HepG2 (cell line): ENCODE measurements around the gene NXN. TPM values are rescaled to one million over a fixed set of nuclear protein-coding genes. Genes with fewer than 3 reads are reported as not detected.

ENCODE experiments used
- ISX ChIP-seq: sonication (generic); formaldehyde crosslinking; conservative IDR thresholded peaks from 2 replicates; pipeline ENCODE4 v1.5.0; 2020; ENCODE audit warnings: missing genetic modification reagents
- JDP2 ChIP-seq: sonication (generic); formaldehyde crosslinking; IDR thresholded peaks from 2 replicates; pipeline ENCODE4 v1.8.1; 2022; ENCODE audit warnings: missing genetic modification reagents, borderline replicate concordance
- NCOR1 ChIP-seq: fragments of 200-600 bp; sonication (generic); IDR thresholded peaks from 2 replicates; pipeline ENCODE4 v1.7.0; 2017; ENCODE audit warnings: antibody characterized with exemption, low read length, borderline replicate concordance
- NFRKB ChIP-seq: fragments of 450-650 bp; IDR thresholded peaks from 2 replicates; pipeline ENCODE4 v1.6.1; 2017
- NR2C2 ChIP-seq: sonication (generic); formaldehyde crosslinking; IDR thresholded peaks from 2 replicates; pipeline ENCODE4 v1.4.0; 2020; ENCODE audit warnings: missing genetic modification reagents, mild to moderate bottlenecking, moderate library complexity, borderline replicate concordance
- PAF1 ChIP-seq: IDR thresholded peaks from 2 replicates; pipeline ENCODE4 v1.6.1; 2016; ENCODE audit warnings: missing genetic modification reagents, missing compliant biosample characterization
- TAF1 ChIP-seq: sonication (generic); formaldehyde crosslinking; IDR thresholded peaks from 2 replicates; pipeline ENCODE4 v1.4.0; 2020; ENCODE audit warnings: missing genetic modification reagents
- TEAD2 ChIP-seq: sonication (generic); formaldehyde crosslinking; IDR thresholded peaks from 2 replicates; pipeline ENCODE4 v1.9.0; 2021; ENCODE audit warnings: missing genetic modification reagents
- ZFP41 ChIP-seq: sonication (generic); formaldehyde crosslinking; IDR thresholded peaks from 2 replicates; pipeline ENCODE4 v1.4.0; 2020; ENCODE audit warnings: mild to moderate bottlenecking, missing genetic modification reagents, borderline replicate concordance
- ZKSCAN5 ChIP-seq: sonication (generic); formaldehyde crosslinking; IDR thresholded peaks from 2 replicates; pipeline ENCODE4 v1.5.1; 2020; ENCODE audit warnings: mild to moderate bottlenecking, missing genetic modification reagents
- ZNF124 ChIP-seq: sonication (generic); formaldehyde crosslinking; IDR thresholded peaks from 2 replicates; pipeline ENCODE4 v1.4.0; 2020; ENCODE audit warnings: missing genetic modification reagents
- ZNF446 ChIP-seq: sonication (generic); formaldehyde crosslinking; IDR thresholded peaks from 2 replicates; pipeline ENCODE4 v1.5.0; 2020; ENCODE audit warnings: mild to moderate bottlenecking, missing genetic modification reagents
- ZNF562 ChIP-seq: sonication (generic); formaldehyde crosslinking; IDR thresholded peaks from 2 replicates; pipeline ENCODE4 v1.8.0; 2022; ENCODE audit warnings: missing genetic modification reagents, borderline replicate concordance
- ZNF652 ChIP-seq: IDR thresholded peaks from 2 replicates; pipeline ENCODE4 v1.6.1; 2016; ENCODE audit warnings: low read depth, borderline replicate concordance
- ZNF792 ChIP-seq: IDR thresholded peaks from 2 replicates; pipeline ENCODE4 v1.6.1; 2016
- polyA plus RNA-seq, 8 experiments: library from polyadenylated mRNA; depleted of rRNA in 3 of 8; stranded (reverse) in 7 of 8; unstranded in 1 of 8; fragments of >200 nt; fragmentation: Illumina TruSeq in 4 of 8; extraction: Trizol in 4 of 8; gene quantifications; 2 replicates each; pipeline versions ENCODE4 v1.2.1 to v1.2.3, GENCODE V29; 2011 to 2016; ENCODE audit warnings: low read depth in 4 of 8, missing spikeins in 1 of 8, mixed read lengths in 1 of 8; ENCODE audit not compliant: insufficient read depth in 1 of 8
- total RNA-seq, 5 experiments: library from RNA; depleted of rRNA; stranded (reverse); fragments of >200 nt; fragmentation: Illumina TruSeq; extraction: Trizol; gene quantifications; 2 replicates each; pipeline ENCODE4 v1.2.3, GENCODE V29; 2016; ENCODE audit warnings: low read depth in 1 of 5
- TF ChIP-seq, protein P1 (sequence below): IDR thresholded peaks from 2 replicates; pipeline ENCODE4 v1.6.1; 2016; ENCODE audit warnings: mild to moderate bottlenecking, missing biosample characterization, missing genetic modification reagents
- TF ChIP-seq, protein P2 (sequence below): sonication (generic); formaldehyde crosslinking; IDR thresholded peaks from 2 replicates; pipeline ENCODE4 v1.4.0; 2020; ENCODE audit warnings: missing genetic modification reagents, low read depth, mild to moderate bottlenecking, borderline replicate concordance
- TF ChIP-seq, protein P3 (sequence below): IDR thresholded peaks from 2 replicates; pipeline ENCODE4 v1.6.1; 2016
- TF ChIP-seq, protein P4 (sequence below): sonication (generic); formaldehyde crosslinking; IDR thresholded peaks from 2 replicates; pipeline ENCODE4 v1.9.0; 2021; ENCODE audit warnings: missing genetic modification reagents, mild to moderate bottlenecking, borderline replicate concordance
- TF ChIP-seq, protein P5 (sequence below): sonication (generic); formaldehyde crosslinking; IDR thresholded peaks from 2 replicates; pipeline ENCODE4 v1.4.0; 2020; ENCODE audit warnings: missing genetic modification reagents, borderline replicate concordance
- TF ChIP-seq, protein P6 (sequence below): sonication (generic); formaldehyde crosslinking; IDR thresholded peaks from 2 replicates; pipeline ENCODE4 v1.5.0; 2020; ENCODE audit warnings: mild to moderate bottlenecking, missing genetic modification reagents

NXN gene
- total and polyA plus RNA-seq, 2 of the 13 experiments (the other 11 are each of a cell fraction or from before 2014, with no cell fraction given), result 22.2 to 24.3 TPM

DNA sequence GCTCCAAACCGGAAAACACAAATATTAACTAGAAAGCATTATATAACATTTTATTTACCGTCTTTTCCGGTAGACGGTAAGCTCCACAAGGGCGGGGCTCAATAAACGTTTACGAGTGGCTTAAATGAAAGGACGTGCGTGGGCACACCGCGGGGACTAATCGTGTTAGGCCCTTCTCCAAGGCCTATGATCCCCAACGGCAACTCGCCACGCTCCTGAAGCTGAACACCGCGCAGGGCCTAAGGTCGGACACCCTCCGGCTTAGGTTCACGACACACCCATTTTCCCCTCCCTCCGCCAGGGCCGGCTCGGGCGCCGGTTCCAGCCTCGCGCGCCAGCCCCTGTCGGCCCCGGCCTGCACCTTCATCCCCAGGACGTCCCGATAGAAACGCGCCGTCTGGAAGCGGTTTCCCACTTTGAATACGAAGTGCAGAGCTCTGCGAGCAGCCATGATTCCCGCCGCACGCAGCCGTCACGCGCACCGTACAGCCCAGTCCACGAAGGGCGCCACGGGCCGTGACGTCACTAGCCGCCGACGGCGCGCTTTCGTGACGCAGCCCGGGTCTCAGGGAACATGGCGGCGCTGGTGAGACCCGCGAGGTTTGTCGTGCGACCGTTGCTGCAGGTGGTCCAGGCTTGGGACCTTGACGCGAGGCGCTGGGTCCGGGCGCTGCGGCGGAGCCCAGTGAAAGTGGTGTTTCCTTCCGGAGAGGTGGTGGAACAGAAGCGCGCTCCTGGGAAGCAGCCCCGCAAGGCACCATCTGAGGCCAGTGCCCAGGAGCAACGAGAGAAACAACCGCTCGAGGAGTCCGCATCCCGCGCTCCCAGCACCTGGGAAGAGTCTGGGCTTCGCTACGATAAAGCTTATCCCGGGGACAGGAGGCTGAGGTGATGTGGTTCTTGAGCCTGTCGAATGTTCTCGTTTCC lies 197.5 kb downstream of the NXN start, which contains the start of the genes GLOD4 and MRM3 (continued):
- TF ChIP-seq, protein P1, sequence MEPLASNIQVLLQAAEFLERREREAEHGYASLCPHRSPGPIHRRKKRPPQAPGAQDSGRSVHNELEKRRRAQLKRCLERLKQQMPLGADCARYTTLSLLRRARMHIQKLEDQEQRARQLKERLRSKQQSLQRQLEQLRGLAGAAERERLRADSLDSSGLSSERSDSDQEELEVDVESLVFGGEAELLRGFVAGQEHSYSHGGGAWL, result peak; percentile 93
- peak; percentile 96 for TF ChIP-seq TAF1 (CRISPR knock-in tag)
- TF ChIP-seq ISX, result no peak
- TF ChIP-seq, protein P2, sequence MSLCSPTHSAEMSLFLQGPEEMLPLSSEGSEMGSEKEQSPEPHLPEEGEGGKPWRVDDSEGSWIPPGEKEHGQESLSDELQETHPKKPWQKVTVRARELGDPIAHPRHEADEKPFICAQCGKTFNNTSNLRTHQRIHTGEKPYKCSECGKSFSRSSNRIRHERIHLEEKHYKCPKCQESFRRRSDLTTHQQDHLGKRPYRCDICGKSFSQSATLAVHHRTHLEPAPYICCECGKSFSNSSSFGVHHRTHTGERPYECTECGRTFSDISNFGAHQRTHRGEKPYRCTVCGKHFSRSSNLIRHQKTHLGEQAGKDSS, result peak; percentile 82; the same call in 1 of the 2 replicates
- TF ChIP-seq ZNF562 (CRISPR knock-in tag), result no peak
- TF ChIP-seq, protein P3, sequence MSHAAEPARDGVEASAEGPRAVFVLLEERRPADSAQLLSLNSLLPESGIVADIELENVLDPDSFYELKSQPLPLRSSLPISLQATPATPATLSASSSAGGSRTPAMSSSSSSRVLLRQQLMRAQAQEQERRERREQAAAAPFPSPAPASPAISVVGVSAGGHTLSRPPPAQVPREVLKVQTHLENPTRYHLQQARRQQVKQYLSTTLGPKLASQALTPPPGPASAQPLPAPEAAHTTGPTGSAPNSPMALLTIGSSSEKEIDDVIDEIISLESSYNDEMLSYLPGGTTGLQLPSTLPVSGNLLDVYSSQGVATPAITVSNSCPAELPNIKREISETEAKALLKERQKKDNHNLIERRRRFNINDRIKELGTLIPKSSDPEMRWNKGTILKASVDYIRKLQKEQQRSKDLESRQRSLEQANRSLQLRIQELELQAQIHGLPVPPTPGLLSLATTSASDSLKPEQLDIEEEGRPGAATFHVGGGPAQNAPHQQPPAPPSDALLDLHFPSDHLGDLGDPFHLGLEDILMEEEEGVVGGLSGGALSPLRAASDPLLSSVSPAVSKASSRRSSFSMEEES (CRISPR knock-in tag), result peak; percentile 92
- no peak for TF ChIP-seq ZKSCAN5 (CRISPR knock-in tag)
- TF ChIP-seq, protein P4, sequence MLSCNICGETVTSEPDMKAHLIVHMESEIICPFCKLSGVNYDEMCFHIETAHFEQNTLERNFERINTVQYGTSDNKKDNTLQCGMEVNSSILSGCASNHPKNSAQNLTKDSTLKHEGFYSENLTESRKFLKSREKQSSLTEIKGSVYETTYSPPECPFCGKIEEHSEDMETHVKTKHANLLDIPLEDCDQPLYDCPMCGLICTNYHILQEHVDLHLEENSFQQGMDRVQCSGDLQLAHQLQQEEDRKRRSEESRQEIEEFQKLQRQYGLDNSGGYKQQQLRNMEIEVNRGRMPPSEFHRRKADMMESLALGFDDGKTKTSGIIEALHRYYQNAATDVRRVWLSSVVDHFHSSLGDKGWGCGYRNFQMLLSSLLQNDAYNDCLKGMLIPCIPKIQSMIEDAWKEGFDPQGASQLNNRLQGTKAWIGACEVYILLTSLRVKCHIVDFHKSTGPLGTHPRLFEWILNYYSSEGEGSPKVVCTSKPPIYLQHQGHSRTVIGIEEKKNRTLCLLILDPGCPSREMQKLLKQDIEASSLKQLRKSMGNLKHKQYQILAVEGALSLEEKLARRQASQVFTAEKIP (CRISPR knock-in tag), result no peak
- no peak; the same call in 1 of the 2 replicates for TF ChIP-seq NCOR1
- TF ChIP-seq ZNF446 (CRISPR knock-in tag), result peak; percentile 77; the same call in 1 of the 2 replicates
- TF ChIP-seq PAF1, result no peak
- peak; percentile 88 for TF ChIP-seq NR2C2 (CRISPR knock-in tag)
- TF ChIP-seq ZNF792 (CRISPR knock-in tag), result peak; percentile 60; the same call in 1 of the 2 replicates
- peak; percentile 93; the same call in 1 of the 2 replicates for TF ChIP-seq ZNF124 (CRISPR knock-in tag)
- TF ChIP-seq JDP2, result no peak
- TF ChIP-seq ZNF652 (CRISPR knock-in tag), result no peak
- TF ChIP-seq NFRKB, result 0 out of 2 replicates have a peak, but pooled peaks have one; percentile 18
- TF ChIP-seq, protein P5, sequence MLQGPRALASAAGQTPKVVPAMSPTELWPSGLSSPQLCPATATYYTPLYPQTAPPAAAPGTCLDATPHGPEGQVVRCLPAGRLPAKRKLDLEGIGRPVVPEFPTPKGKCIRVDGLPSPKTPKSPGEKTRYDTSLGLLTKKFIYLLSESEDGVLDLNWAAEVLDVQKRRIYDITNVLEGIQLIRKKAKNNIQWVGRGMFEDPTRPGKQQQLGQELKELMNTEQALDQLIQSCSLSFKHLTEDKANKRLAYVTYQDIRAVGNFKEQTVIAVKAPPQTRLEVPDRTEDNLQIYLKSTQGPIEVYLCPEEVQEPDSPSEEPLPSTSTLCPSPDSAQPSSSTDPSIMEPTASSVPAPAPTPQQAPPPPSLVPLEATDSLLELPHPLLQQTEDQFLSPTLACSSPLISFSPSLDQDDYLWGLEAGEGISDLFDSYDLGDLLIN (CRISPR knock-in tag), result peak; percentile 84; the same call in 1 of the 2 replicates
- no peak for TF ChIP-seq ZFP41 (CRISPR knock-in tag)
- no peak for TF ChIP-seq TEAD2 (CRISPR knock-in tag)
- TF ChIP-seq, protein P6, sequence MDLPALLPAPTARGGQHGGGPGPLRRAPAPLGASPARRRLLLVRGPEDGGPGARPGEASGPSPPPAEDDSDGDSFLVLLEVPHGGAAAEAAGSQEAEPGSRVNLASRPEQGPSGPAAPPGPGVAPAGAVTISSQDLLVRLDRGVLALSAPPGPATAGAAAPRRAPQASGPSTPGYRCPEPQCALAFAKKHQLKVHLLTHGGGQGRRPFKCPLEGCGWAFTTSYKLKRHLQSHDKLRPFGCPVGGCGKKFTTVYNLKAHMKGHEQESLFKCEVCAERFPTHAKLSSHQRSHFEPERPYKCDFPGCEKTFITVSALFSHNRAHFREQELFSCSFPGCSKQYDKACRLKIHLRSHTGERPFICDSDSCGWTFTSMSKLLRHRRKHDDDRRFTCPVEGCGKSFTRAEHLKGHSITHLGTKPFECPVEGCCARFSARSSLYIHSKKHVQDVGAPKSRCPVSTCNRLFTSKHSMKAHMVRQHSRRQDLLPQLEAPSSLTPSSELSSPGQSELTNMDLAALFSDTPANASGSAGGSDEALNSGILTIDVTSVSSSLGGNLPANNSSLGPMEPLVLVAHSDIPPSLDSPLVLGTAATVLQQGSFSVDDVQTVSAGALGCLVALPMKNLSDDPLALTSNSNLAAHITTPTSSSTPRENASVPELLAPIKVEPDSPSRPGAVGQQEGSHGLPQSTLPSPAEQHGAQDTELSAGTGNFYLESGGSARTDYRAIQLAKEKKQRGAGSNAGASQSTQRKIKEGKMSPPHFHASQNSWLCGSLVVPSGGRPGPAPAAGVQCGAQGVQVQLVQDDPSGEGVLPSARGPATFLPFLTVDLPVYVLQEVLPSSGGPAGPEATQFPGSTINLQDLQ (CRISPR knock-in tag), result peak; percentile 72
